GM15510 (cell line): ENCODE measurements around the gene HMGA1.

Experiments
- POLR2A ChIP-seq: IDR thresholded peaks from 3 replicates; pipeline ENCODE4 v1.6.1; 2011; ENCODE audit warnings: borderline replicate concordance; ENCODE audit not compliant: insufficient read length; ENCODE audit errors: extremely low read depth

HMGA1 gene

GRCh38 chr6:34285448-34286164, 48.9 kb downstream of the HMGA1 start:
- no peak for TF ChIP-seq POLR2A

GRCh38 chr6:34288581-34288980, 51.9 kb downstream of the HMGA1 start:
- TF ChIP-seq POLR2A, result no peak

DNA sequence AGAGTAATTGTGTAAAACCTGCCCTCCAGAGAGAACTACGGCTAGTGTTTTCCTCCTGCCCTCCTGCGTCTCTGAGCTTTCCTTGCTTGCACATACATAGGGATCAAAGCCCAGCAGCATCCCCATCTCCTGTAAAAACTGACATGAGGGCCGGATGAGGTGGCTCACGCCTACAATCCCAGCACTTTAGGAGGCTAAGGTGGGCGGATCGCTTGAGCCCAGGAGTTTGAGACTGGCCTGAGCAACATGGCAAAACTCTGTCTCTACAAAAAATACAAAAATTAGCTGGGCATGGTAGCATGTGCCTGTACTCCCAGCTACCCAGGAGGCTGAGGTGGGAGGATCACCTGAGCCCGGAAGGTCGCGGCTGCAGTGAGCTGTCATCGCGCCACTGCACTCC, 52.5 kb downstream of the HMGA1 start:
- no peak for TF ChIP-seq POLR2A

DNA sequence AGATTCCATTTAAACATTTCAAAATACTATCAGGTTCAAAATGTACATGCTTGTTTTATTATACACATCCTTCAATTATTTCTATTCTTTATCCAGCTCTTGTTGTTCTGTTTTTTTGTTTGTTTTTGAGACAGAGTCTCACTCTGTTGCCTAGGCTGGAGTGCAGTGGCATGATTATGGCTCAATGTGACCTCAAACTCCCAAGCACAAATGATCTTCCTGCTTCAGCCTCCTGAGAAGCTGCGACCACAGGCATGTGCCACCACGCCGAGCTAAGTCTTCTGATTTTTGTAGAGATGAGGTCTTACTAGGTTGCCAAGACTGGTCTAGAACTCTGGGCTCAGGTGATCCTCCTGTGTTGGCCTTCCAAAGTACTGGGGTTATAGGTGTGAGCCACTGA, 56.3 kb downstream of the HMGA1 start:
- no peak for TF ChIP-seq POLR2A

DNA sequence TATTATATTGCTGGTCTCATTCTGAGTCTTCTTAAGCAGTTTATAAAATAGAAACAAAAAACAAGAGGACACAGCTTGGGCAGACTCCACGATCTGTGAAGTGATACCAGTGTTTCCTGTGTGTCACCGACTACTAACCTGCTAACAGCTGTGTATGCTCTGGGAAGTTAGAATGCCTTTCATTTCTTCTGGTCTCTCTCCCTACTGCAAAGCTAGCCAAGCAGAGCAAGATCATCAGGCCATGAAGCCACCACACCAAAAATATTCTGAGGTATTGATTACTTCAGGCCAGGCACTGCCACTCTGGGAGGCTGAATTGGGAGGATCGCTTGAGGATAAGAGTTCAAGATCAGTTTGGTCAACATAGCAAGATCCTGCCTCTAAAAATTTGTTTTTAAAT, 59.0 kb downstream of the HMGA1 start:
- no peak for TF ChIP-seq POLR2A
